Heart left ventricle (tissue), 13 donors: Measurements from ENCODE around the gene SELE.

Source experiments
- POLR2A ChIP-seq, 2 donors: fragments of 450-650 bp; IDR thresholded peaks; one replicate each; pipeline ENCODE4 v1.6.1; 2017; ENCODE audit warnings: antibody characterized with exemption in 2 of 2, mild to moderate bottlenecking in 2 of 2, moderate library complexity in 2 of 2
- TF ChIP-seq, protein P1 (sequence below), 12 donors: fragments of 200-600 bp; sonication (generic) in 4 of 12; IDR thresholded peaks; one replicate each; pipeline versions ENCODE4 v1.5.0 to v1.8.0; 2018 to 2022; ENCODE audit warnings: antibody characterized with exemption in 12 of 12, mild to moderate bottlenecking in 5 of 12
- donor health status: ischemic (EF 13 %, LVEDD 7.1; RV severe dilation, severe dysfunction).
- donor health status: DM: no; HTN: yes; CAD: no.
- donor health status: DM: no; HTN: no; CAD: no.
- donor health status: ischemic (EF 25% LVEDD 6.9; RV normal size, moderate dysfunction).
- donor health status: ischemic (EF 25% LVEDD 5.7; RV mildly dilated, moderate dysfunction).
- donor health status: ischemic (EF 35%, LVEDD 5.7; RV mildly dilated, moderate dysfunction).
- donor health status: nonischemic (EF 11% LVEDD 7.7; RV severe dilation, severe dysfunction).
- donor health status: DM: yes; HTN: yes; CAD: no.
- donor health status: PGD.
- donor health status: ischemic (EF 29% LVEDD 5.4; RV normal size, mild dysfunction).
- donor health status: nonischemic (EF 23%, LVEDD 6.1; RV moderate dilation, normal function).

DNA sequence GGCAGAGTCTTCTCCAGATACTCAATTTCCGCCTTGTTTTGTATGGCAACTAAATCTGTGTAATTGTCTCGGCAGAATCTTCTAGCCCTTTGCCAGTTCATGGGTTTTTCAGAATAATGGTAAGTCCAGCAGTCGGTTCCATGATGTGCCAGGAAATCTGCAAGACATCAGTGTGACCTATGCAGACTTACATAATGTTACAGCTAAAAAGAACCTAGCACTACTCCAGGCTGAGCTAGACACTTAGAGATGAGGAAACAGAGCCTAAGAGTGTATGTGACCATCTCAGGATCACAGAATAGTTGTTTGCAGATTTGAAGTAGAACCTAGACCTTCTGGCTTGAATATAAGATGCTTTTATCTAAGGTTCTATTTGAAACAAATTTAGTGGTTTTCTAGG is 25.2 kb downstream of the SELE start:
- TF ChIP-seq, protein P1, sequence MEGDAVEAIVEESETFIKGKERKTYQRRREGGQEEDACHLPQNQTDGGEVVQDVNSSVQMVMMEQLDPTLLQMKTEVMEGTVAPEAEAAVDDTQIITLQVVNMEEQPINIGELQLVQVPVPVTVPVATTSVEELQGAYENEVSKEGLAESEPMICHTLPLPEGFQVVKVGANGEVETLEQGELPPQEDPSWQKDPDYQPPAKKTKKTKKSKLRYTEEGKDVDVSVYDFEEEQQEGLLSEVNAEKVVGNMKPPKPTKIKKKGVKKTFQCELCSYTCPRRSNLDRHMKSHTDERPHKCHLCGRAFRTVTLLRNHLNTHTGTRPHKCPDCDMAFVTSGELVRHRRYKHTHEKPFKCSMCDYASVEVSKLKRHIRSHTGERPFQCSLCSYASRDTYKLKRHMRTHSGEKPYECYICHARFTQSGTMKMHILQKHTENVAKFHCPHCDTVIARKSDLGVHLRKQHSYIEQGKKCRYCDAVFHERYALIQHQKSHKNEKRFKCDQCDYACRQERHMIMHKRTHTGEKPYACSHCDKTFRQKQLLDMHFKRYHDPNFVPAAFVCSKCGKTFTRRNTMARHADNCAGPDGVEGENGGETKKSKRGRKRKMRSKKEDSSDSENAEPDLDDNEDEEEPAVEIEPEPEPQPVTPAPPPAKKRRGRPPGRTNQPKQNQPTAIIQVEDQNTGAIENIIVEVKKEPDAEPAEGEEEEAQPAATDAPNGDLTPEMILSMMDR (IDR thresholded peaks at IDR 0.05), result no peak
- no peak for TF ChIP-seq POLR2A (IDR thresholded peaks at IDR 0.05)
